GM13977 (cell line): ENCODE results near the gene GSTA1.
"Not testable (repeated sequence)": the region's sequence is repeated elsewhere in the genome, so short reads cannot be mapped to it uniquely, and the experiment has no call there.

Experiments
- DNase-seq: peaks from one replicate; pipeline ENCODE4 v3.0.0; 2012; ENCODE audit warnings: low spot score
- CTCF ChIP-seq: IDR thresholded peaks from 2 replicates; pipeline ENCODE4 v1.5.1; 2012; ENCODE audit warnings: mild to moderate bottlenecking, control low read depth; ENCODE audit not compliant: insufficient read depth; ENCODE audit errors: extremely low read depth, missing control alignments
- in situ Hi-C: fragments of 300-500 bp; cut with MboI; formaldehyde crosslinking; loops from one replicate; pipeline ENCODE4 v1.12.0; 2022; ENCODE audit warnings: low sequenced_read_pairs, low pct_unique_long_range_greater_than_20kb, mixed read lengths, inconsistent platforms; ENCODE audit not compliant: unreplicated experiment

GSTA1 gene

GRCh38 chr6:52763322-52763916 lies 40.2 kb downstream of the GSTA1 start, which contains the start of gene GSTA2:
TSS of gene GSTA2 (minus strand) at chr6:52763475. CDS start at chr6:52757947, 5,528 bp downstream.
- DNase-seq, in situ Hi-C loops: not testable (repeated sequence)

- not testable (repeated sequence) for DNase-seq
Observed at GRCh38 chr6:52761673-52762491, 41.7 kb downstream of the GSTA1 start.

GRCh38 chr6:52760105-52760765 lies 43.4 kb downstream of the GSTA1 start:
- no peak for DNase-seq
- no peak for TF ChIP-seq CTCF
- in situ Hi-C loops: no loop called here

More at GRCh38 chr6:52761673-52762491, 41.7 kb downstream of the GSTA1 start:
- in situ Hi-C loops: not testable (repeated sequence)

- in situ Hi-C loops: no loop called here
- TF ChIP-seq CTCF: no peak
- DNase-seq: no peak
Observed at GRCh38 chr6:52759085-52759484, 44.5 kb downstream of the GSTA1 start.

GRCh38 chr6:52757651-52758338 lies 45.8 kb downstream of the GSTA1 start:
- DNase-seq, in situ Hi-C loops: not testable (repeated sequence)

- no peak for DNase-seq
- no peak for TF ChIP-seq CTCF
- in situ Hi-C loops: no loop called here
Observed at GRCh38 chr6:52754443-52754842, 49.2 kb downstream of the GSTA1 start.

- DNase-seq, in situ Hi-C loops: not testable (repeated sequence)
Observed at GRCh38 chr6:52753137-52753536, 50.5 kb downstream of the GSTA1 start.

- no peak for TF ChIP-seq CTCF
- DNase-seq: no peak
- in situ Hi-C loops: no loop called here
Observed at GRCh38 chr6:52752310-52752709, 51.3 kb downstream of the GSTA1 start.
